ENCODE measurements around the gene FARS2. TPM values are rescaled to one million over a fixed set of nuclear protein-coding genes. Genes with fewer than 3 reads are reported as not detected.

Gene FARS2
- total and polyA plus RNA-seq, 2 donors (not counting 1 experiment from before 2014, with no cell fraction given): 33.0 to 35.5 TPM

DNA sequence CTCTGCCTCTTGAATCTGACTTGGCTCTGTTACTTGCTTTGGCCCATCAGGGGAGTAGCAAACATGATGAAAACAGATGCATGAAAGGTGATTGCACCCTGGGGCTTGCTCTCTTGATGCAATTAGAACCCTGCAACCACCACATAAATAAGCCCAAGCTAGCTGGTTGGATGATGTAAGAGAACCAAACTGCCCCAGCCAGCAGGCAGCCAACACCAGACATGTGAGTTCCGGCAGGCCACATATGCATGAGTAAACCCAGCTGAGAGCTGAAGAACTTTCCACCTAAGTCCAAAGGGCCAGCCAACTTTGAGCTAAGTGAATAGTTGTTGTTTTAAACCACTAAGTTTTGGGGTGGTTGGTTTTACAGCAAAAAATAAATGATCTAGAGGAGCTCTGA lies 268.4 kb downstream of the FARS2 start:
- Mint-ChIP-seq H3K27me3 (no peaks in the 10 kb centered on the region), H3K4me1 (peaks cover 14% of the 10 kb centered on the region), H3K27ac (no peak overlapping the region), H3K9me3 (ENCODE audit: insufficient read depth) (no peaks in the 10 kb centered on the region), H3K4me3 (no peak overlapping the region)
- 63% methylated on average over 1 of the region's 1 CpG for WGBS (ENCODE audit: insufficient coverage)
- DNase-seq (no peak), ATAC-seq (ENCODE audit: low read depth) (no peak)
- Histone ChIP-seq H3K27ac (ENCODE audit: low read length in 2 of 2) (no peak overlapping the region), H3K9me3 (ENCODE audit: control extremely low read depth in 1 of 3, control insufficient read depth in 2 of 3, insufficient read depth in 1 of 3, low read length in 2 of 3) (peaks cover 0 to 2% (median 0%) of the 10 kb centered on the region in 3 donors), H3K27me3 (replicated peaks in 1 of 4; ENCODE audit: control extremely low read depth in 1 of 4, control insufficient read depth in 3 of 4, insufficient read depth in 4 of 4, low read length in 3 of 4) (no peaks in the 10 kb centered on the region), H4K20me1 (ENCODE audit: control insufficient read depth, insufficient read depth, low read length, poor library complexity, severe bottlenecking) (no peaks in the 10 kb centered on the region), H3K4me1 (ENCODE audit: control insufficient read depth in 2 of 2, insufficient read depth in 2 of 2, low read length in 2 of 2) (peaks cover 4 to 6% of the 10 kb centered on the region in 2 donors), H2AFZ (ENCODE audit: insufficient read depth, low read depth, low read length, poor library complexity, severe bottlenecking) (no peak overlapping the region), H3K36me3 (replicated peaks in 1 of 2; ENCODE audit: control extremely low read depth in 1 of 2, control insufficient read depth in 1 of 2, extremely low read depth in 1 of 2, insufficient read depth in 2 of 2, low read length in 1 of 2) (no peaks in the 10 kb centered on the region), H3K79me2 (ENCODE audit: control insufficient read depth, insufficient read depth, low read length) (no peaks in the 10 kb centered on the region), H3K4me2 (replicated peaks; ENCODE audit: low read depth, low read length, poor library complexity, severe bottlenecking) (no peak overlapping the region), H3K9ac (ENCODE audit: low read length) (no peak overlapping the region), H3K4me3 (ENCODE audit: control extremely low read depth in 1 of 5, extremely low read depth in 1 of 5, insufficient read depth in 1 of 5, low read depth in 2 of 5, low read length in 4 of 5) (no peak overlapping the region)
- intact Hi-C loops (cut with micrococcal nuclease): no loop called here
- TF ChIP-seq EZH2 (IDR thresholded peaks at IDR 0.05; ENCODE audit: borderline replicate concordance, insufficient read depth, low read depth, low read length, poor library complexity, severe bottlenecking): no peak
- ChIA-PET POLR2A (no interaction called here), CTCF (interaction anchor here (1.1 kb wide), 1 partner anchor 121 kb away, joined by 3 read pairs; no protein-coding TSS in a partner anchor)

DNA sequence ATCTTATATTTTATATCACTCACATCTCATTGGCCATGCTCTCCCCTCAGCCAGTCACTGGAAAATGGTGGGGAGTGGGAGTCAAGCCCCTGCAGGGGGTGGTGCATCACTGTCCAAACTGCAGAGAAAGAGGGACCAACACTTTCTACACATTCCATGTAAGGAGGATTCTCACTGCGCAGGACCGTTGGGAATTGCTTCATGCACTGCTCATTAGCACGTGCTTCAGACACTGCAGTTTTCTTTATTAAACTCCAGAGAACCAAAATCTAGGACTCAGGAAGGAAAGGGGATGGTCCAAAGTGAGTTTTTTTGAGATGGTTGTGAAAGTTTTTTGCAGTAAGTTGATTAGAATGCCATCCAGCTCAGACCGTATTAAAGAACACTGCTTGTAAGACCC lies 269.8 kb downstream of the FARS2 start:
- ATAC-seq (ENCODE audit: low read depth): no peak
- H3K27me3 Mint-ChIP-seq: no peaks in the 10 kb centered on the region
- H3K4me1 Mint-ChIP-seq: peaks cover 14% of the 10 kb centered on the region
- Histone ChIP-seq H3K4me1 (ENCODE audit: control insufficient read depth in 2 of 2, insufficient read depth in 2 of 2, low read length in 2 of 2) (peaks cover 4 to 6% of the 10 kb centered on the region in 2 donors), H3K9me3 (ENCODE audit: control extremely low read depth in 1 of 3, control insufficient read depth in 2 of 3, insufficient read depth in 1 of 3, low read length in 2 of 3) (peaks cover 0 to 2% (median 0%) of the 10 kb centered on the region in 3 donors), H4K20me1 (ENCODE audit: control insufficient read depth, insufficient read depth, low read length, poor library complexity, severe bottlenecking) (no peaks in the 10 kb centered on the region), H3K27ac (ENCODE audit: low read length in 2 of 2) (no peak overlapping the region), H3K27me3 (replicated peaks in 1 of 4; ENCODE audit: control extremely low read depth in 1 of 4, control insufficient read depth in 3 of 4, insufficient read depth in 4 of 4, low read length in 3 of 4) (no peaks in the 10 kb centered on the region), H3K4me3 (ENCODE audit: control extremely low read depth in 1 of 5, extremely low read depth in 1 of 5, insufficient read depth in 1 of 5, low read depth in 2 of 5, low read length in 4 of 5) (no peak overlapping the region), H3K36me3 (replicated peaks in 1 of 2; ENCODE audit: control extremely low read depth in 1 of 2, control insufficient read depth in 1 of 2, extremely low read depth in 1 of 2, insufficient read depth in 2 of 2, low read length in 1 of 2) (no peaks in the 10 kb centered on the region), H3K4me2 (replicated peaks; ENCODE audit: low read depth, low read length, poor library complexity, severe bottlenecking) (no peak overlapping the region), H3K79me2 (ENCODE audit: control insufficient read depth, insufficient read depth, low read length) (no peaks in the 10 kb centered on the region), H3K9ac (ENCODE audit: low read length) (no peak overlapping the region), H2AFZ (ENCODE audit: insufficient read depth, low read depth, low read length, poor library complexity, severe bottlenecking) (no peak overlapping the region)
- no peak overlapping the region for H3K4me3 Mint-ChIP-seq
- CTCF ChIA-PET: no interaction called here
- no peak overlapping the region for H3K27ac Mint-ChIP-seq
- TF ChIP-seq, protein P1, sequence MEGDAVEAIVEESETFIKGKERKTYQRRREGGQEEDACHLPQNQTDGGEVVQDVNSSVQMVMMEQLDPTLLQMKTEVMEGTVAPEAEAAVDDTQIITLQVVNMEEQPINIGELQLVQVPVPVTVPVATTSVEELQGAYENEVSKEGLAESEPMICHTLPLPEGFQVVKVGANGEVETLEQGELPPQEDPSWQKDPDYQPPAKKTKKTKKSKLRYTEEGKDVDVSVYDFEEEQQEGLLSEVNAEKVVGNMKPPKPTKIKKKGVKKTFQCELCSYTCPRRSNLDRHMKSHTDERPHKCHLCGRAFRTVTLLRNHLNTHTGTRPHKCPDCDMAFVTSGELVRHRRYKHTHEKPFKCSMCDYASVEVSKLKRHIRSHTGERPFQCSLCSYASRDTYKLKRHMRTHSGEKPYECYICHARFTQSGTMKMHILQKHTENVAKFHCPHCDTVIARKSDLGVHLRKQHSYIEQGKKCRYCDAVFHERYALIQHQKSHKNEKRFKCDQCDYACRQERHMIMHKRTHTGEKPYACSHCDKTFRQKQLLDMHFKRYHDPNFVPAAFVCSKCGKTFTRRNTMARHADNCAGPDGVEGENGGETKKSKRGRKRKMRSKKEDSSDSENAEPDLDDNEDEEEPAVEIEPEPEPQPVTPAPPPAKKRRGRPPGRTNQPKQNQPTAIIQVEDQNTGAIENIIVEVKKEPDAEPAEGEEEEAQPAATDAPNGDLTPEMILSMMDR (IDR thresholded peaks at IDR 0.05): no peak
- TF ChIP-seq EZH2 (IDR thresholded peaks at IDR 0.05; ENCODE audit: borderline replicate concordance, insufficient read depth, low read depth, low read length, poor library complexity, severe bottlenecking): no peak
- POLR2A ChIA-PET: no interaction called here
- H3K9me3 Mint-ChIP-seq (ENCODE audit: insufficient read depth): no peaks in the 10 kb centered on the region
- no CpG with 5 or more reads among the region's 4 CpGs for WGBS (ENCODE audit: insufficient coverage)
- no peak for DNase-seq
- intact Hi-C loops (cut with micrococcal nuclease): no loop called here
